OCI-M2 (cell line): ENCODE results near the gene ZNF891.
A peak's percentile ranks its signal among the peaks of the same experiment; 100 is the strongest.

Source experiments
- DNase-seq: peaks from one replicate; lab custom pipeline; 2025; ENCODE audit not compliant: unreplicated experiment; lab: John Stamatoyannopoulos, UW

Gene ZNF891

DNA sequence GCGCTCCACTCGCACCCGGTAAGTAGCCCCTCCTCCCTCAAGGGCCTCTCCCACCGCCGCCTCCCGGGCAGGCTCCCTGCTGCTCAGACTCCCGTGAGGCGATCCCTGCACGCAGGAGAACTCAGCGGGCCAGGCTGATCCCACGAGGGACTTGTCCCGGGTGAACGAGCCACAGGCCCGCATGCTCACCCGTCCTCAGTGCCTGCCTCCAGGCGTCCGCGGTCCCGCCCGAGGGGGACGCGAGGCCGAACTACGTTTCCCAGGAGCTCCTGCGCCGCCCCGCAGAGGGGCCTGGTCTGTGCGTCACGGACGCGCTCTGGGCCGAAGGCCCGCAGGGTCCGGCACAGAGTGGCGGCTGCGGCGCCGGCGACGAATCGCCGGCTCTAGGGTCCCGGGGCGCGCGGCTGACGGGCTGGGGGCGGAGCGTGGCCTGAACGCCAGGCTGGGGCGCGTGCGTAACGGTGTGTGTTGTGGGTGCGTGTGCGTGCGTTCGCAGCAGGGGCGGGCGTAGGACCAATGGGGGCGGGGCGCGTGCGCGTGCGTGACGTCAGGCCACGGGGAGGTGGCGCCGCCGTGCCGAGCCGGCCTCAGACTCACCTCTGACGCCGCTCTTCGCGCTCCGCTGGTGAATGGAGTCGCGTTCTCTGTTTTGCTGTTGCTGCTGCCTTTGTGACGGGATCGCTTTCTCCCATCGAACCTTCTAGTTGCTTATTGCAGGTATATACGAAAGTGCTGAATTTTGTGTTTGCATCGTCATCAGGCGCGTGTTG, at the start of gene ZNF891, which contains the start of gene ZNF10:
Gene ZNF891, minus strand, starts transcription at position 237 of the 770 bp plus-strand sequence. CDS start 8,356 bp downstream, outside the sequence.
Gene ZNF10, plus strand, starts transcription at position 590 of the 770 bp plus-strand sequence. CDS start 13,866 bp downstream, outside the sequence.
- peak; percentile 28 for DNase-seq

DNA sequence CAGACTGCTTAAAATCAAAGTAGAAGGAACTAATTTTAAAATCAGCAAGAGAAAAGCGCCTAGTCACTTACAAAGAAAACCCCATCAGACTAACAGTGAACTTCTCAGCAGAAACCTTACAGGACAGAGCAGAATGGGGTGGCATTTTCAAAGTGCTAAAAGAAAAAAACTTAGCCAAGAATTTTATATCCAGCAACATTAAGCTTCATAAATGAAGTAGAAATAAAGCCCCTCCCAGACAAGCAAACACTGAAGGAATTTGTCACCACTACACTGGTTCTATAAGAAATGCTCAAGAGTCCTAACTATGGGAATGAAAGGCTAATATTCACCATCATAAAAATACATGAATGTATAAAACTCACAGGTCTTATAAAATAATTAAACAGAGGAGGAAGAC, 44.8 kb upstream of the ZNF891 start:
- no peak for DNase-seq

DNA sequence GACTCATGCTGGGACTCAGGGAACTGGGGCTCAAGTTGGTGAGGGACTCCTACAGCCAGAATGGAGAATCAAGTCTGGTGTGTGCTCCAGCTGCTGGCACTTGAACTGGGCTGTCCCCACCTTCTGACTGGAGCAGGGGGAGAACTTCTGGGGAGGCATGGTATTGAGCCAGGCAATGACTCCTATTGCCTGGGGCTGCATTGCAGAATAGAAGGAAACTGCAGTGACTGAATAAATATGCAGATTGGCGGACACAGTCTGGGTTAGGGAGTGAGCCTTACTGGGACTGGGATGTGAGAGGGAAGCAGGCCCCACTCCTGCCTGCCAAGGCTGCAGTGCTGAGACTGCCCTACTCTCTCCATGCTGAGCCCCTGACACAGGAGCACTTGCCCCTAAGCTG, 42.4 kb upstream of the ZNF891 start:
- DNase-seq = no peak

DNA sequence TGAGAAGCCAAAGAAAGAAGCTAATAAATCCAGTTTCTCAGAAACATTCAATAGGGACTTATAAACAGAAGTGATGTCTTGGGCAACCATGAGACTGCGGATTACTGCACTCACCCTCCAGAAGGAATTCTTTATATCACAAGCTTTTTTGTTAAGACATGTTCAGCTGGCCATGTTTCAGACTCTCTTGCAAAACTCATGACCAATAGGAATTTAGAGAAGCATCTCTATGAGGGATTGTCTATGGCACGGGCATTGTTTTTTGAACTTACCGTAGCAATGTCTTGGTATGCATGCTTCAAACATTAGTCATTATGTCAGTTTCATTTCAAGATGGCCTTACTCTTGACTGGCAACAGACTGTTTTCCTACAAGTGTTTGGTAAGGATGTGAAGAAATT, 35.7 kb upstream of the ZNF891 start:
- DNase-seq = no peak

DNA sequence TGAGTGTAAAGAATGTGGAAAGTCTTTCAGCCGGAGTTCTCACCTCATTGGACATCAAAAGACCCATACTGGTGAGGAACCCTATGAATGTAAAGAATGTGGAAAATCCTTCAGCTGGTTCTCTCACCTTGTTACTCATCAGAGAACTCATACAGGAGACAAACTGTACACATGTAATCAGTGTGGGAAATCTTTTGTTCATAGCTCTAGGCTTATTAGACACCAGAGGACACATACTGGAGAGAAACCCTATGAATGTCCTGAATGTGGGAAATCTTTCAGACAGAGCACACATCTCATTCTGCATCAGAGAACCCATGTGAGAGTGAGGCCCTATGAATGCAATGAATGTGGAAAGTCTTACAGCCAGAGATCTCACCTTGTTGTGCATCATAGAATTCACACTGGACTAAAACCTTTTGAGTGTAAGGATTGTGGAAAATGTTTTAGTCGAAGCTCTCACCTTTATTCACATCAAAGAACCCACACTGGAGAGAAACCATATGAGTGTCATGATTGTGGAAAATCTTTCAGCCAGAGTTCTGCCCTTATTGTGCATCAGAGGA, 26.1 kb upstream of the ZNF891 start:
- no peak for DNase-seq

- no peak for DNase-seq
These were observed 15.9 kb upstream of the ZNF891 start for GRCh38 chr12:133145981-133146380.

DNA sequence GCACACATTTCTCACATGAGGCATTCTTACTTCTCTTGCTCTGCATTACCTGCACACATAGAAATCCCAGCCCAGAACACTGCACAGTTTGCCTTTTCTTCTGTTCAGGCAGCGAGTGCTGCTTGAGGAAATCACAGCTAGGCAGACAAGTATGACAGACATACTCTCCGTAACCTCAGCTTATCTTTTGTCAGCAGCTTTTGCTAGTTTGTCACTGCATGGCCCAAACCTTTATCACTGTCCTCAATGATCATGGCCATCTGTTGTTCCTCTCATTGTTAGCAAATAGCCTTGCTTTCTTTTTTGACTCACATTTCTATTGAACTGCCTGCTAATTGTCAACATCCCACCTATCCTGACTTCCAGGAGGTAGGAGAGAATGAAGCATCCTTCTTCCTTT, 5.7 kb upstream of the ZNF891 start:
- no peak for DNase-seq

- DNase-seq = no peak
These were observed 694 bp upstream of the ZNF891 start for GRCh38 chr12:133130808-133131128.

GRCh38 chr12:133129368-133130037, 571 bp downstream of the ZNF891 start:
- peak; percentile 28 for DNase-seq

DNA sequence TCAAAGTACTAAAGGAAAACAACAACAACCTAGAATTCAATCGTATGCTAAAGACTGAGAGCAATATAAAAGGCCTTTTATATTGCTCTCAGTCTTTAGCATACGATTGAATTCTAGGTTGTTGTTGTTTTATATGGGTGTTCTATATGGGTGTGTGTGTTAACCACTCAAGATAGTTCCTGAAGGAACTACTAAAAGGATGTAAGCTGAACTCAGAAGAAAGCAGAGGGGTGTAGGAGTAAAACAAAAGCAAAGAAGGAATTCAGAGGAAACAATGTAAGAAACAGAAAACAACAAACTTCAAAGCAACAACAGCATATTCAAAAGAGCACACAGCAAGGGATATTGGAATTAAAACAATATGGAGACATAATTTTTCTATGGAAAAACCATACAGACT, 5.4 kb downstream of the ZNF891 start:
- DNase-seq = no peak

GRCh38 chr12:133120385-133121191, 9.5 kb downstream of the ZNF891 start:
- no peak for DNase-seq

DNA sequence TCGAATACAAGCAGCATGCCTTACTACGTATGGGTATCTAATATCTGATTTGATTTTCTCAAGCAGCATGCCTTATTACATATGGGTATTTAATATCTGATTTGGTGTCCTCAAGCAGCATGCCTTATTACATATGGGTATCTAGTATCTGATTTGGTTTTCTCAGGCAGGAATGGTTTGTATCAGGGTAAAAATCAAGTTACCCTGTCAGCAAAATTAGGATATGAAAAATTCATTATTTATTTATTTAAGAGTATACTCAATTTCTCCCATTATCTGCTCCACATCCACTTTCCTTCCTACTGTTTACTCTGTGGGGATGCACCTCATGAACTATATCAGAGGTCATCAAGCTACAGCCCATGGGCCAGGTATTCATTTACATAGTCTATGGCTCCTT, 21.9 kb downstream of the ZNF891 start:
- no peak for DNase-seq

- DNase-seq = no peak
These were observed 23.0 kb downstream of the ZNF891 start for GRCh38 chr12:133107121-133107520.

DNA sequence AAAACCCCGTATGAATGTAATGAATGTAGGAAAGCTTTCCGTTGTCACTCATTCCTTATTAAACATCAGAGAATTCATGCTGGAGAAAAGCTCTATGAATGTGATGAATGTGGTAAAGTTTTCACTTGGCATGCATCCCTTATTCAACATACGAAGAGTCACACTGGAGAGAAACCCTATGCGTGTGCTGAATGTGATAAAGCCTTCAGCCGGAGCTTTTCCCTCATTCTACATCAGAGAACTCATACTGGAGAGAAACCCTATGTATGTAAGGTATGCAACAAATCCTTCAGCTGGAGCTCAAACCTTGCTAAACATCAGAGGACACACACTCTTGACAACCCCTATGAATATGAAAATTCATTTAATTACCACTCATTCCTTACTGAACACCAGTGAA, 23.8 kb downstream of the ZNF891 start:
- no peak for DNase-seq

- DNase-seq = no peak
These were observed 24.5 kb downstream of the ZNF891 start for GRCh38 chr12:133105620-133106019.

DNA sequence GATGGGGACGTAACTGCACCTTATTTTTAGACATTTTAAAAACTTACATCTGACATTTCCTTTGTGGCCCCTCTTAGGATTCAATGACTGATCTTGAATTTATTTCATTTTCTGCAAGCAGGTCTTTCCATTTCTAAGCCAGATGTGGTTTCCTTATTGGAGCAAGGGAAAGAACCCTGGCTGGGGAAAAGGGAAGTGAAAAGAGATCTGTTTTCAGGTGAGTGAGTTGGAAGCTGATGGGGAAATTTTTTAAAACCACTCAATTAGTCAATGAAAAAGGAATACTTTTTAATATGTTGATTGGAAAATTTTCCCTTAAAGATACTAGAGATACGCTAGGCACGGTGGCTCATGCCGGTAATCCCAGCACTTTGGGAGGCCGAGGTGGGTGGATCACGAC, 46.7 kb downstream of the ZNF891 start:
- no peak for DNase-seq

DNA sequence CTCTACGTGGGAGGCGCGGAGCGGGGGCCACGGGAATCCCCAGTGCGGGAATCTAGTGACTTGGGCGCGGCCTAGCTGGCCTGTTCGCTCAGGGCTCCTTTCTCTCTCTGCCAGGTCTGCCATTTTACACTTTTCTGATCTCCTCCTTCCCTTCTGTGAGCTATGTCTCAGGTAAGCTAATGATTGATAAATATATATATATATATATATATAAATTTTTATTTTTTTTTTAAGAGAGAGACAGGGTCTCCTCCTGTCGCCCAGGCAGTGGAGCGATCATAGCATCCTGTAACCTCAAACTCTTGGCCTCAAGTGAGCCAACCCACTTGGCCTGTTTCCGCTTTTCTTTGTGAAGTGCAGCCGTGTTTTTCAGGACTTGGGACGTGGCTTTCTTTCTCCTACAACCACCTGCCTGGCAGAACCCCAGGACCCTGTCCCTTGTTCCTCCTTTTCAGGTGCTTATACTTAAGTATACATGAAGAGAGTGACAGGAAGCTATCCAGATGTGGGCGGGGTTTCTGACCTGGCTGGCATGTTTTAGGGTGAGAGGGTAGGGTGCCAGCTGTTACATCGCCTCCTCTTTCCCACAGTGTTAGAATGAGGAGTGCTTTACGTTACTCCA, 48.8 kb downstream of the ZNF891 start:
- DNase-seq = no peak

GRCh38 chr12:133080368-133081158, 49.5 kb downstream of the ZNF891 start, which contains the start of gene ZNF140:
TSS of gene ZNF140 (plus strand) at chr12:133080923. CDS start at chr12:133081321, 398 bp downstream.
- DNase-seq = peak; percentile 65

GRCh38 chr12:133080026-133080367, 50.1 kb downstream of the ZNF891 start:
- peak; percentile 77 for DNase-seq

GRCh38 chr12:133073836-133074235, 56.2 kb downstream of the ZNF891 start:
- DNase-seq = no peak
